ENCODE data around the gene PTPRJ. TPM values are rescaled to one million over a fixed set of nuclear protein-coding genes. Genes with fewer than 3 reads are reported as not detected.
"Not testable (repeated sequence)": the region's sequence is repeated elsewhere in the genome, so short reads cannot be mapped to it uniquely, and the experiment has no call there.

PTPRJ gene
- total RNA-seq, 1 experiment from 2014 or later, result 11.0 TPM

DNA sequence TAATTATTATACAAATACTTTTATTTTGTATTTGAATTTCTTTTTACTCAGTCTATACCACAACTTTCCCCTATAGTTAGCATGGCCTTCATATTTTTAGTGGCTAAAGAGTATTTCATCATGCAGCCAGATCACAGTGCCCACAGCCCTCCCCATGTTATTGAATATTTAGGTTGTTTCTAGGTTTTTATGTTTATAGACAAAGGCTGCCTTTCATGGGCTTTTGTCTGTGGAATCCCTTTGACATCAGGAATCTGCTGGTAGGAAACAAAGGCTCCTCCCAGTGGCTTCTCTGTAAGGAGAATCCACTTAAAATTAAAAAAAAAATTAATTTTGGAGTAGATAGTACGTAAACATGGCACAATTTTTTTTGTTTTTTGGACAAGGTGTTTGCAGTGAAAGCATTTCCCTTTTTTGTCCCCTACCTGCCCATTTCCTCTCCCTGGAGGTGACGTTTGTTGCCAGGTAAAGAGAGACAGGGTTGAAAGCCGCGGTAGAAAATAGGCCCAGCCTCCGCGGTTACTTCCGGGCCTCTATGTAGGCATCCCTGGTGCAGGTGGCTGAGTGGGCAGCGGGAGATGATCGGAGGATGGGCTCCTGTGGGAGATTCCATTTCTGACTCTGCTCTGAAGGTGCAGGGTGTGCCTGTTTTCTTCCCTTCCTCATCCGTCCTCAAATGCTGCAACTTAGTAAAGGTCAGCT lies 154.0 kb downstream of the PTPRJ start:
- Mint-ChIP-seq H3K27me3 (ENCODE audit: insufficient read depth, unreplicated experiment) (no peaks in the 10 kb centered on the region), H3K4me3 (ENCODE audit: unreplicated experiment) (no peak overlapping the region), H3K9me3 (ENCODE audit: unreplicated experiment) (no peaks in the 10 kb centered on the region), H3K36me3 (ENCODE audit: insufficient read depth, unreplicated experiment) (no peaks in the 10 kb centered on the region), H3K4me1 (ENCODE audit: low read depth, unreplicated experiment) (no peaks in the 10 kb centered on the region), H3K27ac (ENCODE audit: unreplicated experiment) (no peak overlapping the region)
- ChIA-PET POLR2A (no interaction called here), CTCF (interaction anchor here (0.6 kb wide), 1 partner anchor 116 kb away, joined by 4 read pairs; no protein-coding TSS in a partner anchor)
- Histone ChIP-seq H3K9me3 (no peaks in the 10 kb centered on the region), H3K4me1 (no peaks in the 10 kb centered on the region), H3K4me3 (ENCODE audit: low read depth, low read length) (no peak overlapping the region), H3K36me3 (ENCODE audit: control insufficient read depth, insufficient read depth, low read length) (no peaks in the 10 kb centered on the region), H3K27me3 (replicated peaks; ENCODE audit: control insufficient read depth, insufficient read depth, low read length) (no peaks in the 10 kb centered on the region)
- DNase-seq, result no peak
- no TSS peak for BruUV-seq (replicated peaks)
- intact Hi-C loops (cut with micrococcal nuclease; ENCODE audit: unreplicated experiment), result no loop called here
- TF ChIP-seq, protein P1, sequence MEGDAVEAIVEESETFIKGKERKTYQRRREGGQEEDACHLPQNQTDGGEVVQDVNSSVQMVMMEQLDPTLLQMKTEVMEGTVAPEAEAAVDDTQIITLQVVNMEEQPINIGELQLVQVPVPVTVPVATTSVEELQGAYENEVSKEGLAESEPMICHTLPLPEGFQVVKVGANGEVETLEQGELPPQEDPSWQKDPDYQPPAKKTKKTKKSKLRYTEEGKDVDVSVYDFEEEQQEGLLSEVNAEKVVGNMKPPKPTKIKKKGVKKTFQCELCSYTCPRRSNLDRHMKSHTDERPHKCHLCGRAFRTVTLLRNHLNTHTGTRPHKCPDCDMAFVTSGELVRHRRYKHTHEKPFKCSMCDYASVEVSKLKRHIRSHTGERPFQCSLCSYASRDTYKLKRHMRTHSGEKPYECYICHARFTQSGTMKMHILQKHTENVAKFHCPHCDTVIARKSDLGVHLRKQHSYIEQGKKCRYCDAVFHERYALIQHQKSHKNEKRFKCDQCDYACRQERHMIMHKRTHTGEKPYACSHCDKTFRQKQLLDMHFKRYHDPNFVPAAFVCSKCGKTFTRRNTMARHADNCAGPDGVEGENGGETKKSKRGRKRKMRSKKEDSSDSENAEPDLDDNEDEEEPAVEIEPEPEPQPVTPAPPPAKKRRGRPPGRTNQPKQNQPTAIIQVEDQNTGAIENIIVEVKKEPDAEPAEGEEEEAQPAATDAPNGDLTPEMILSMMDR (IDR thresholded peaks at IDR 0.05; ENCODE audit: insufficient read depth in 1 of 2, low read depth in 1 of 2, low read length in 1 of 2, severe bottlenecking in 1 of 2, unreplicated experiment in 1 of 2), result no peak

GRCh38 chr11:48138222-48138621 lies 157.9 kb downstream of the PTPRJ start:
- no peaks in the 10 kb centered on the region for H3K9me3 Mint-ChIP-seq (ENCODE audit: unreplicated experiment)
- no peak overlapping the region for H3K27ac Mint-ChIP-seq (ENCODE audit: unreplicated experiment)
- H3K27me3 Mint-ChIP-seq (ENCODE audit: insufficient read depth, unreplicated experiment), result no peaks in the 10 kb centered on the region
- no peaks in the 10 kb centered on the region for H3K36me3 Mint-ChIP-seq (ENCODE audit: insufficient read depth, unreplicated experiment)
- H3K4me1 ChIP-seq, result no peaks in the 10 kb centered on the region
- POLR2A ChIA-PET, result no interaction called here
- no peaks in the 10 kb centered on the region for H3K27me3 ChIP-seq (replicated peaks; ENCODE audit: control insufficient read depth, insufficient read depth, low read length)
- H3K4me1 Mint-ChIP-seq (ENCODE audit: low read depth, unreplicated experiment), result no peaks in the 10 kb centered on the region
- H3K4me3 ChIP-seq (ENCODE audit: low read depth, low read length), result no peak overlapping the region
- TF ChIP-seq, protein P1 (IDR thresholded peaks at IDR 0.05; ENCODE audit: insufficient read depth in 1 of 2, low read depth in 1 of 2, low read length in 1 of 2, severe bottlenecking in 1 of 2, unreplicated experiment in 1 of 2), result no peak
- no peaks in the 10 kb centered on the region for H3K9me3 ChIP-seq
- intact Hi-C loops (cut with micrococcal nuclease; ENCODE audit: unreplicated experiment), result no loop called here
- no peak for DNase-seq
- no TSS peak for BruUV-seq (replicated peaks)
- CTCF ChIA-PET, result no interaction called here
- no peaks in the 10 kb centered on the region for H3K36me3 ChIP-seq (ENCODE audit: control insufficient read depth, insufficient read depth, low read length)
- no peak overlapping the region for H3K4me3 Mint-ChIP-seq (ENCODE audit: unreplicated experiment)

DNA sequence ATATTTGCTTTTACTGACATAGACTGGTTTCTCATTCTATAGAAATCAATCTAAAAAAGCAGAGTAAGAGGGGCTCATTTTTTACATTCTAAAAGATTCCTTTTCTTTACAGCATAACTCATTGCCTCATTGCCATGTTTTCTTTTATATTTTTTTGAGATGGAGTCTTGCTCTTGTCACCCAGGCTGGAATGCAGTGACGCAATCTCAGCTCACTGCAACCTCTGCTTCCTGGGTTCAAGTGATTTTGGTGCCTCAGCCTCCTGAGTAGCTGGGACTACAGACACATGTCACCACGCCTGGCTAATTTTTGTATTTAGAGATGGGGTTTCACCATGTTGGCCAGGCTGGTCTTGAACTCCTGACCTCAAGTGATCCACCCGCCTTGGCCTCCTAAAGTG lies 159.5 kb downstream of the PTPRJ start:
- H3K36me3 ChIP-seq (ENCODE audit: control insufficient read depth, insufficient read depth, low read length); intact Hi-C loops (cut with micrococcal nuclease; ENCODE audit: unreplicated experiment); H3K9me3 ChIP-seq; H3K36me3 Mint-ChIP-seq (ENCODE audit: insufficient read depth, unreplicated experiment); DNase-seq; H3K4me3 ChIP-seq (ENCODE audit: low read depth, low read length); H3K4me3 Mint-ChIP-seq (ENCODE audit: unreplicated experiment); BruUV-seq (replicated peaks); H3K27ac Mint-ChIP-seq (ENCODE audit: unreplicated experiment); H3K4me1 ChIP-seq; POLR2A ChIA-PET; H3K9me3 Mint-ChIP-seq (ENCODE audit: unreplicated experiment); H3K27me3 ChIP-seq (replicated peaks; ENCODE audit: control insufficient read depth, insufficient read depth, low read length); H3K4me1 Mint-ChIP-seq (ENCODE audit: low read depth, unreplicated experiment); CTCF ChIA-PET; H3K27me3 Mint-ChIP-seq (ENCODE audit: insufficient read depth, unreplicated experiment): not testable (repeated sequence)

All from Caco-2 (cell line).